Measurements from ENCODE around the gene PIR. TPM values are rescaled to one million over a fixed set of nuclear protein-coding genes. Genes with fewer than 3 reads are reported as not detected.

The PIR gene
- total RNA-seq, 1 experiment from 2014 or later: 58.0 TPM

DNA sequence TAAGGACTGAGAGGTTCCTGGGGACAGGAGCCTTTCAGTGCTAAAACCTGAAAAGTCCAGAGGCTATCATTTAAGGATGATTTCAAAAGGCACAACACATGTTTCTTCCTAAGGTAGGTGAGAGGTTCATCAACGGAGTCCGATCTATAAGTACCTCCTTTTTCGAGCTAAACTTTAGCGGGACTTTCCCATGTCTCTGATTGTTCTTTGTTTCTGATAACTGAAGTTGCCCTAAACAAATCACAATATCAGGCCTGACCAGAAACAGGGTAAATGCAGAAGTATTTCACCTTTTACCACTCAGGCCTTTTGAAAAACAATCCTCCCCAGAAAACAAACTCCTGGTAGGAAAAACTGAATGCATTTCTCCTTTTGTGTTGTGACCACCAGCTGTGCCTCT lies 17.6 kb downstream of the PIR start:
- BruUV-seq (replicated peaks): no TSS peak
- Histone ChIP-seq H3K4me3 (ENCODE audit: low read depth, low read length, poor library complexity, severe bottlenecking) (no peak overlapping the region), H3K27ac (ENCODE audit: low read depth, low read length, poor library complexity, severe bottlenecking) (no peak overlapping the region), H3K9me3 (ENCODE audit: low read depth, low read length, poor library complexity, severe bottlenecking) (no peaks in the 10 kb centered on the region), H3K27me3 (replicated peaks; ENCODE audit: insufficient read depth, low read depth, low read length, poor library complexity) (no peaks in the 10 kb centered on the region), H3K4me1 (ENCODE audit: insufficient read depth, low read length, poor library complexity, severe bottlenecking) (no peaks in the 10 kb centered on the region), H3K36me3 (ENCODE audit: insufficient read depth, low read length, poor library complexity, severe bottlenecking) (peaks cover 5% of the 10 kb centered on the region)
- no peak for TF ChIP-seq EZH2 (IDR thresholded peaks at IDR 0.05; ENCODE audit: borderline replicate concordance, low read depth, low read length, poor library complexity, severe bottlenecking)
- TF ChIP-seq, protein P1, sequence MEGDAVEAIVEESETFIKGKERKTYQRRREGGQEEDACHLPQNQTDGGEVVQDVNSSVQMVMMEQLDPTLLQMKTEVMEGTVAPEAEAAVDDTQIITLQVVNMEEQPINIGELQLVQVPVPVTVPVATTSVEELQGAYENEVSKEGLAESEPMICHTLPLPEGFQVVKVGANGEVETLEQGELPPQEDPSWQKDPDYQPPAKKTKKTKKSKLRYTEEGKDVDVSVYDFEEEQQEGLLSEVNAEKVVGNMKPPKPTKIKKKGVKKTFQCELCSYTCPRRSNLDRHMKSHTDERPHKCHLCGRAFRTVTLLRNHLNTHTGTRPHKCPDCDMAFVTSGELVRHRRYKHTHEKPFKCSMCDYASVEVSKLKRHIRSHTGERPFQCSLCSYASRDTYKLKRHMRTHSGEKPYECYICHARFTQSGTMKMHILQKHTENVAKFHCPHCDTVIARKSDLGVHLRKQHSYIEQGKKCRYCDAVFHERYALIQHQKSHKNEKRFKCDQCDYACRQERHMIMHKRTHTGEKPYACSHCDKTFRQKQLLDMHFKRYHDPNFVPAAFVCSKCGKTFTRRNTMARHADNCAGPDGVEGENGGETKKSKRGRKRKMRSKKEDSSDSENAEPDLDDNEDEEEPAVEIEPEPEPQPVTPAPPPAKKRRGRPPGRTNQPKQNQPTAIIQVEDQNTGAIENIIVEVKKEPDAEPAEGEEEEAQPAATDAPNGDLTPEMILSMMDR (conservative IDR thresholded peaks at IDR 0.05; ENCODE audit: low read depth, low read length): no peak
- ChIA-PET POLR2A (ENCODE audit: low non-redundant PET) (no interaction called here), CTCF (no interaction called here)
- no peak for DNase-seq (ENCODE audit: low spot score)
- intact Hi-C loops (cut with micrococcal nuclease; ENCODE audit: unreplicated experiment): no loop called here

DNA sequence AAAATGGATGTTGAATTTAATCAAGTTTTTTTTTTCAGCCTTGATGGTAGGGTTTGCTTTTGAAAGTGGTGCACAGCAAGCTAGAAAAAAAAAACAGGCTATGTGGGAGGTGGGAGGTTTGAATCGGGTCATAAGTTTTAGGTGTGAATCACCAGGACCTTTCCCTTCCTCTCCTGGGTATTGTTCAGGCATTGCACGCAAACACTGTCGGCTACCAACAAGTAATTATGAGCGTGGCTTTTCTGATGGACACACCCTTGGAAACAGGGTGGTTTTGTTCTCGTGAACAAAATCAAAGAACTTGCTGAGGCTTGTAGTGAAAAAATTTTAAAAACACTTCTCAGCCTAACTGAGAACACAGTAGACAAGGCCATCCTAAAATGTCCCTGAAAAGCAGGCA lies 18.1 kb downstream of the PIR start:
- ChIA-PET POLR2A (ENCODE audit: low non-redundant PET) (no interaction called here), CTCF (no interaction called here)
- H3K4me1 ChIP-seq (ENCODE audit: insufficient read depth, low read length, poor library complexity, severe bottlenecking): no peaks in the 10 kb centered on the region
- TF ChIP-seq, protein P1 (conservative IDR thresholded peaks at IDR 0.05; ENCODE audit: low read depth, low read length): no peak
- no peak for TF ChIP-seq EZH2 (IDR thresholded peaks at IDR 0.05; ENCODE audit: borderline replicate concordance, low read depth, low read length, poor library complexity, severe bottlenecking)
- intact Hi-C loops (cut with micrococcal nuclease; ENCODE audit: unreplicated experiment): no loop called here
- no peaks in the 10 kb centered on the region for H3K27me3 ChIP-seq (replicated peaks; ENCODE audit: insufficient read depth, low read depth, low read length, poor library complexity)
- no TSS peak for BruUV-seq (replicated peaks)
- no peak for DNase-seq (ENCODE audit: low spot score)
- peaks cover 5% of the 10 kb centered on the region for H3K36me3 ChIP-seq (ENCODE audit: insufficient read depth, low read length, poor library complexity, severe bottlenecking)
- H3K9me3 ChIP-seq (ENCODE audit: low read depth, low read length, poor library complexity, severe bottlenecking): no peaks in the 10 kb centered on the region
- H3K27ac ChIP-seq (ENCODE audit: low read depth, low read length, poor library complexity, severe bottlenecking): no peak overlapping the region
- no peak overlapping the region for H3K4me3 ChIP-seq (ENCODE audit: low read depth, low read length, poor library complexity, severe bottlenecking)

DNA sequence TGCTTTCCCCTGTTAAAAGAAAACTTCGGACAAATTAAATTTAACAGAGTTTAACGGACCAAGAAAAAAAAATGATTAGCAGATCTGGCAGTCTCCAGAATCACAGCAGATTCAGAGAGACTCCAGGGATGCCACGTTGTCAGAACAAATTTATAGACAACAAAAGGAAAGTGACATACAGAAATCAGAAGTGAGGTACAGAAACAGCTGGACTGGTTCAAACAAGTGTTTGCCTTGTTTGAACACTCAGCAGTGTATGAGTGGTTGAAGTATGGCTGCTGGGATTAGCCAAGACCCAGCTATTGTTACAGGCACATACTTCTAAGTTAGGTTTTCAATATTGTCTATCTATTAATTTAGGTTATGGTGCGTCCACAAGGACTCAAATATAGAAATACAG lies 19.1 kb downstream of the PIR start:
- no peaks in the 10 kb centered on the region for H3K36me3 ChIP-seq (ENCODE audit: insufficient read depth, low read length, poor library complexity, severe bottlenecking)
- intact Hi-C loops (cut with micrococcal nuclease; ENCODE audit: unreplicated experiment): no loop called here
- POLR2A ChIA-PET (ENCODE audit: low non-redundant PET): no interaction called here

More for the DNA sequence above, 19.1 kb downstream of the PIR start:
- Histone ChIP-seq H3K9me3 (ENCODE audit: low read depth, low read length, poor library complexity, severe bottlenecking) (no peaks in the 10 kb centered on the region), H3K4me3 (ENCODE audit: low read depth, low read length, poor library complexity, severe bottlenecking) (no peak overlapping the region), H3K27ac (ENCODE audit: low read depth, low read length, poor library complexity, severe bottlenecking) (no peak overlapping the region), H3K4me1 (ENCODE audit: insufficient read depth, low read length, poor library complexity, severe bottlenecking) (no peaks in the 10 kb centered on the region), H3K27me3 (replicated peaks; ENCODE audit: insufficient read depth, low read depth, low read length, poor library complexity) (no peaks in the 10 kb centered on the region)
- BruUV-seq (replicated peaks): no TSS peak
- DNase-seq (ENCODE audit: low spot score): no peak
- CTCF ChIA-PET: no interaction called here
- TF ChIP-seq, protein P1 (conservative IDR thresholded peaks at IDR 0.05; ENCODE audit: low read depth, low read length): no peak
- no peak for TF ChIP-seq EZH2 (IDR thresholded peaks at IDR 0.05; ENCODE audit: borderline replicate concordance, low read depth, low read length, poor library complexity, severe bottlenecking)

Data from A673 (cell line).